H1 (cell line): ENCODE measurements around the gene PCGF3. TPM values are rescaled to one million over a fixed set of nuclear protein-coding genes. Genes with fewer than 3 reads are reported as not detected.

Experiments used
- ASH2L ChIP-seq: fragments of 200-600, 300-600 bp; sonication (generic); IDR thresholded peaks from one replicate; pipeline ENCODE4 v1.7.1; 2017; ENCODE audit warnings: low read length
- BRCA1 ChIP-seq: IDR thresholded peaks from 2 replicates; pipeline ENCODE4 v1.6.1; 2012; ENCODE audit warnings: low read depth, low read length, improper control_type of control experiment
- CBX8 ChIP-seq: fragments of 300-800, 300-1000 bp; sonication (generic); IDR thresholded peaks from 2 replicates; pipeline ENCODE4 v1.7.1; 2016; ENCODE audit warnings: low read depth, low read length, borderline replicate concordance
- CTBP2 ChIP-seq: IDR thresholded peaks from 2 replicates; pipeline ENCODE4 v1.7.0; 2011; ENCODE audit warnings: borderline replicate concordance, mild to moderate bottlenecking, moderate library complexity, mixed read lengths, low read length; ENCODE audit not compliant: insufficient read depth, insufficient read length
- CTCF ChIP-seq, 3 experiments: IDR thresholded peaks; 1 replicate in 2 of 3; 2 replicates in 1 of 3; pipeline versions ENCODE4 v1.5.1 to v1.6.1; 2011; ENCODE audit warnings: low read length in 3 of 3, mild to moderate bottlenecking in 3 of 3, inconsistent platforms in 2 of 3, low read depth in 1 of 3, moderate library complexity in 1 of 3; ENCODE audit not compliant: insufficient read depth in 1 of 3; ENCODE audit errors: control extremely low read depth in 1 of 3
- E2F6 ChIP-seq: IDR thresholded peaks from 2 replicates; pipeline ENCODE4 v1.6.1; 2012; ENCODE audit warnings: inconsistent platforms
- FOSL1 ChIP-seq: IDR thresholded peaks from 2 replicates; pipeline ENCODE4 v1.6.1; 2011; ENCODE audit warnings: mild to moderate bottlenecking, low read depth, low read length, moderate library complexity; ENCODE audit not compliant: insufficient read depth
- GABPA ChIP-seq: IDR thresholded peaks from 2 replicates; pipeline ENCODE4 v1.6.1; 2011; ENCODE audit warnings: mild to moderate bottlenecking, low read length, moderate library complexity, borderline replicate concordance; ENCODE audit not compliant: insufficient read depth
- GTF2F1 ChIP-seq: IDR thresholded peaks from 2 replicates; pipeline ENCODE4 v1.6.1; 2012; ENCODE audit warnings: low read depth, low read length, improper control_type of control experiment, borderline replicate concordance
- HDAC6 ChIP-seq: IDR thresholded peaks from one replicate; pipeline ENCODE4 v1.7.1; 2012; ENCODE audit warnings: low read depth, mild to moderate bottlenecking, inconsistent platforms, low read length, moderate library complexity
- KDM4A ChIP-seq: IDR thresholded peaks from one replicate; pipeline ENCODE4 v1.7.1; 2012; ENCODE audit warnings: low read depth, mild to moderate bottlenecking, moderate library complexity, low read length, inconsistent platforms; ENCODE audit not compliant: severe bottlenecking
- KDM5A ChIP-seq: fragments of 200-600 bp; IDR thresholded peaks from 2 replicates; pipeline ENCODE4 v1.7.1; 2012; ENCODE audit warnings: mild to moderate bottlenecking, low read length, inconsistent platforms, mixed read lengths
- NANOG ChIP-seq: IDR thresholded peaks from 2 replicates; pipeline ENCODE4 v1.6.1; 2011; ENCODE audit warnings: low read length, low read depth, mild to moderate bottlenecking, inconsistent platforms; ENCODE audit not compliant: insufficient read depth, poor library complexity, severe bottlenecking
- POLR2A ChIP-seq, 2 experiments: IDR thresholded peaks; 1 replicate in 1 of 2; 2 replicates in 1 of 2; pipeline ENCODE4 v1.6.1; 2011; ENCODE audit warnings: low read depth in 2 of 2, low read length in 2 of 2, mild to moderate bottlenecking in 2 of 2; ENCODE audit errors: control extremely low read depth in 1 of 2
- RBBP5 ChIP-seq: IDR thresholded peaks from 2 replicates; pipeline ENCODE4 v1.7.1; 2012; ENCODE audit warnings: low read depth, mild to moderate bottlenecking, inconsistent platforms, low read length, moderate library complexity, borderline replicate concordance
- SIRT6 ChIP-seq: IDR thresholded peaks from one replicate; pipeline ENCODE4 v1.7.1; 2012; ENCODE audit warnings: low read length, inconsistent platforms
- SP1 ChIP-seq: IDR thresholded peaks from 2 replicates; pipeline ENCODE4 v1.6.1; 2011; ENCODE audit warnings: low read depth, low read length
- SP2 ChIP-seq: IDR thresholded peaks from 2 replicates; pipeline ENCODE4 v1.6.1; 2012; ENCODE audit warnings: mild to moderate bottlenecking, low read length, inconsistent platforms
- SUZ12 ChIP-seq: fragments of 200-600 bp; sonication (generic); IDR thresholded peaks from 2 replicates; pipeline ENCODE4 v1.6.1; 2012; ENCODE audit warnings: mild to moderate bottlenecking, inconsistent platforms, low read length, moderate library complexity, mixed read lengths
- TAF7 ChIP-seq: optimal IDR thresholded peaks from 2 replicates; pipeline ENCODE3; 2011; ENCODE audit warnings: low read depth, mild to moderate bottlenecking, inconsistent platforms, low read length, moderate library complexity, borderline replicate concordance
- polyA plus RNA-seq, 7 experiments: library from polyadenylated mRNA; depleted of rRNA in 3 of 7; stranded (reverse) in 5 of 7; unstranded in 2 of 7; fragments of >200 nt in 5 of 7; fragments of 200-250 nt in 2 of 7; gene quantifications; 1 replicate in 5 of 7; 2 replicates in 1 of 7; 4 replicates in 1 of 7; pipeline versions ENCODE4 v1.2.1 to v1.2.3, GENCODE V29; 2011 to 2013; ENCODE audit warnings: missing spikeins in 2 of 7, mixed read lengths in 2 of 7
- total RNA-seq: library from RNA; stranded (reverse); fragmentation: NEBNext Ultra II Directional; extraction: Animal tissue kit (Norgen Biotek cat#: 25700); gene quantifications from 2 replicates; pipeline ENCODE4 v1.2.1, GENCODE V29; 2021

PCGF3 gene
- total and polyA plus RNA-seq, 2 of the 8 experiments (the other 6 are each of a cell fraction or from before 2014, with no cell fraction given), result 52.7 to 52.9 TPM

- TF ChIP-seq KDM4A (no peak), ASH2L (no peak), SP2 (no peak), E2F6 (peak; percentile 24), FOSL1 (no peak), CBX8 (no peak), CTBP2 (no peak), GABPA (0 out of 2 replicates have a peak, but pooled peaks have one; percentile 47), SP1 (no peak), HDAC6 (no peak), BRCA1 (no peak), GTF2F1 (no peak), CTCF (IDR thresholded peaks at IDR 0.05; ENCODE audit: control extremely low read depth in 1 of 3, insufficient read depth in 1 of 3, low read depth in 1 of 3, low read length in 3 of 3) (peak in 2 of 3 experiments; percentile 28 to 53; a peak in 3 of 4 replicates), NANOG (no peak), SUZ12 (no peak), KDM5A (no peak), POLR2A (IDR thresholded peaks at IDR 0.05; ENCODE audit: control extremely low read depth in 1 of 2, low read depth in 2 of 2, low read length in 2 of 2) (peak in 1 of 2 experiments; percentile 42; a peak in 2 of 3 replicates), RBBP5 (peak; percentile 31; the same call in 1 of the 2 replicates), SIRT6 (no peak), TAF7 (peak; percentile 43)
Observed at GRCh38 chr4:688854-689681, 16.6 kb upstream of the PCGF3 start, which contains the start of gene SLC49A3 (continued).
